GM10847 (cell line): ENCODE data around the gene MUC4.

Experiments used
- POLR2A ChIP-seq: IDR thresholded peaks from 2 replicates; pipeline ENCODE4 v1.6.1; 2011; ENCODE audit not compliant: insufficient read length; ENCODE audit errors: extremely low read depth

Gene MUC4

GRCh38 chr3:195771646-195772300 is 40.0 kb downstream of the MUC4 start:
- TF ChIP-seq POLR2A = no peak

GRCh38 chr3:195770081-195770840 is 41.5 kb downstream of the MUC4 start:
- TF ChIP-seq POLR2A = no peak

GRCh38 chr3:195769551-195769950 is 42.2 kb downstream of the MUC4 start:
- no peak for TF ChIP-seq POLR2A

GRCh38 chr3:195768831-195769303 is 42.9 kb downstream of the MUC4 start:
- TF ChIP-seq POLR2A = no peak

- TF ChIP-seq POLR2A = no peak
Observed at GRCh38 chr3:195768414-195768813, 43.3 kb downstream of the MUC4 start.

GRCh38 chr3:195767792-195768191 is 43.9 kb downstream of the MUC4 start:
- TF ChIP-seq POLR2A = no peak

GRCh38 chr3:195766671-195767070 is 45.1 kb downstream of the MUC4 start:
- TF ChIP-seq POLR2A = no peak

- no peak for TF ChIP-seq POLR2A
Observed at GRCh38 chr3:195764961-195765706, 46.6 kb downstream of the MUC4 start.

- TF ChIP-seq POLR2A = no peak
Observed at GRCh38 chr3:195763843-195764825, 47.6 kb downstream of the MUC4 start.

- no peak for TF ChIP-seq POLR2A
Observed at GRCh38 chr3:195763076-195763830, 48.5 kb downstream of the MUC4 start.

- TF ChIP-seq POLR2A = no peak
Observed at GRCh38 chr3:195762611-195763010, 49.1 kb downstream of the MUC4 start.

GRCh38 chr3:195762249-195762585 is 49.5 kb downstream of the MUC4 start:
- no peak for TF ChIP-seq POLR2A

GRCh38 chr3:195761567-195762248 is 50.0 kb downstream of the MUC4 start:
- TF ChIP-seq POLR2A = no peak
